GM18507 (cell line): Measurements from ENCODE around the gene CRACDL.
"Not testable (repeated sequence)": the region's sequence is repeated elsewhere in the genome, so short reads cannot be mapped to it uniquely, and the experiment has no call there.

Experiments used
- DNase-seq: peaks from one replicate; pipeline ENCODE4 v3.0.0; 2011; ENCODE audit warnings: low read depth; ENCODE audit not compliant: insufficient read length; ENCODE audit errors: extremely low spot score
- FAIRE-seq: peaks from 2 replicates; lab custom pipeline; 2011; peaks lifted over from hg19 to GRCh38; lab: Jason Lieb, UNC

The CRACDL gene

DNA sequence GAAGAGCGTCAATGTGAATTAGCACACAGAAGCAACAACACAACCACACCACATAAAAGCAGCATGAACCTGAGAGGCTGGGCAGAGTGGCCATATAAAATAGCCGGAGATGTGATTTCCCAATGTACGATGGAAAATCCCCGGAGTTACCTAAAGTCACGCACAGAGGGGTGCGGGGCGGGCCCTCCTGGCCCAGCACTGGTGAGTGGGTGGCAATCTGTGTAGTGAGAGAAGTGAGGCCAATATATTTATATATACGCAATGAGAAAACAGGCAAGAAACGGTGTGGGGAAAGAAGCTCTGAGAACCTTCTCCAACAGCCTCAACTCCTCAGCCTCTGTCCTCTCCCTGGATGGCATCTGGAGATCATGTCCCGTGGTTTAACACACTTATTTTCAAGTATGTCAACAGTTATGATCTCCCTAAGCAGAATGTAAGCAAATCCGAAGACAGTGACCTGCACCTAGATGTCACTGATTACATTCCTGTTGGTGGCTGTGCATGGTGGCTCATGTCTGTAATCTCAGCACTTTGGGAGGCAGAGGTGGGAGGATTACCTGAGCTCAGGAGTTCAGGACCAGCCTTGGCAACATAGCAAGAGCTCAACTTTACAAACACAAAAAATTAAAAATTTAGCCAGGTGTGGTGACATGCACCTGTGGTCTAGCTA is 41.6 kb downstream of the CRACDL start:
- FAIRE-seq (no peak), DNase-seq (no peak)

- FAIRE-seq, result no peak
Observed at GRCh38 chr2:98893911-98894321, 42.1 kb downstream of the CRACDL start.

DNA sequence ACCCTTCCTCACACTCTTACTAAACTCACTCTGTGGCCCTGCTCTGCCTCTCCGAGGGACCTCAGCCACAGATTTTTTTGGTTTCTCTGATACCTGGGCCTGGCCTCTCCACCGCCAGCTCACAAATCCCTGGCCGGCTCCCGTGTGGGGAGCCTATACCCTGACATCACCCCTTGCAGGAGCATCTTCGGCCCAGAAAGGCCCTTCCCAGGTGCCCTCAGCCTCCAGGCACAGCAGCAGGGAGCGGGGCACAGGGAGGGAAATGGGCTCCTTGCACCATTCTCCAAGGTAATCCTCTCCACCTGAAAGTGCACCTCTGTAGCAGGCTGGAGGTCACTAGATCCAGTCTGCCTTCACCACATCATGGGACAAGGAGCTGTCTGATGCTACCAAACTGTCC is 43.2 kb downstream of the CRACDL start:
- no peak for FAIRE-seq
- DNase-seq, result no peak

More at GRCh38 chr2:98893911-98894321, 42.1 kb downstream of the CRACDL start:
- no peak for DNase-seq

DNA sequence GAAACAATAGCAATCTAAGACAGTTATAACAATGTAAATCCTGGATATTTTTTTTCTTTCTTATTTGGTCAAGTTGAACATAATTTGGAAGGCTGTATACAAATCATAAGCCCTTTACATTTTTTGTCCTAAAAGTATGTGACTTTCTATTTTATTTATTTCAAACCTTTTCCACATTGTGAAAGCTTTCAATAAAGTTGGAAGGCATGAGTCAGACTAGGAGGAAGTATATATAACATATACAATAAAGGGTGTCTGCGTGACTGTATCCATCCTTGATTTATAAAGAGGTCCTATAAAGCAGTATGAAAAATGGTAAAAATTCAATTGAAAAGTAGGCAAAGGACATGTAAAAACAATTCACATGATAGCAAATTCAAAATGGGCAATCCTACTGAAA is 44.4 kb downstream of the CRACDL start:
- no peak for DNase-seq

DNA sequence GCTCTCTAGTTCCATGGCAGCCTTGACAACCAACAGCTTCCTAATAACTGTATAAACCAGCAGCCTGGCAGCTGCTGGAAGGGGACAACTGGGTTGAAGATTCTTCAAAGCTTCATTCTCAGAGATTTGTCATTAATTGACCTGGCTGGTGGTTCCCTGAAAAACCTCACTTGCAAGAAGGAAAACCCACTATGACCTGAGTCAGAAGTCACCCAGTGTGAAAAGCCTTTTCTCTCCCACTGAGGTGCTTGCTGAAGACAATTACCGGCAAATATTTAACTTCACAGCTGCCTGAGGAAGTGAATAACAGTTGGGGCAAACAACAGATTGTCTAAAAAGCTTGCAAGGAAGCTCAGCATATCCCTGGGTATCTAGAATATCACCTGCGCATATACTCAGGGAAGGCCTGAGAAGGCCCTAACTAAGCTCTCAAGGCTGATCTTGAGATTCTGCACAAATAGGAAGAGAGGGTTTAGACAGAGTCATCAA is 49.9 kb downstream of the CRACDL start:
- no peak for DNase-seq
- FAIRE-seq, result no peak

More for the DNA sequence above, 44.4 kb downstream of the CRACDL start:
- FAIRE-seq, result no peak

DNA sequence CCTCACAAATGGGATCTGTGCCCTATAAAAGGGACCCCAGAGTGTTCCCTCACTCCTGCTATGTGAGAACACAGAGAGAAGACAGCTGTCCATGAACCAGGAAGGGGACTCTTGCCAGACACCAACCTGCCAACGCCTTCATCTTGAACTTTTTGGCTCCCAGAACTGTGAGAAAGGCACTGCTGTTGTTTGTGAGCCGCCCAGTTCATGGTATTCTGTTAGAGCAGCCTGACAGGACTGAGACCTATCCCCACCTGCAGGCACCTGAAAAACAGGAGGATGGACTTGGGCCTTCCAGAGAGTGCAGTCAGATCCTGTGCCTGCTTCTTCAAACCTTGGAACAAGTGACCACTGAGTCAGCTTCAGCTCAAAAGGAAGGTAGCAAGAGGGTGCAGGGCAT is 51.4 kb downstream of the CRACDL start:
- FAIRE-seq, result no peak

GRCh38 chr2:98883780-98884211 is 52.2 kb downstream of the CRACDL start:
- FAIRE-seq (no peak), DNase-seq (no peak)

More for the DNA sequence above, 51.4 kb downstream of the CRACDL start:
- no peak for DNase-seq

DNA sequence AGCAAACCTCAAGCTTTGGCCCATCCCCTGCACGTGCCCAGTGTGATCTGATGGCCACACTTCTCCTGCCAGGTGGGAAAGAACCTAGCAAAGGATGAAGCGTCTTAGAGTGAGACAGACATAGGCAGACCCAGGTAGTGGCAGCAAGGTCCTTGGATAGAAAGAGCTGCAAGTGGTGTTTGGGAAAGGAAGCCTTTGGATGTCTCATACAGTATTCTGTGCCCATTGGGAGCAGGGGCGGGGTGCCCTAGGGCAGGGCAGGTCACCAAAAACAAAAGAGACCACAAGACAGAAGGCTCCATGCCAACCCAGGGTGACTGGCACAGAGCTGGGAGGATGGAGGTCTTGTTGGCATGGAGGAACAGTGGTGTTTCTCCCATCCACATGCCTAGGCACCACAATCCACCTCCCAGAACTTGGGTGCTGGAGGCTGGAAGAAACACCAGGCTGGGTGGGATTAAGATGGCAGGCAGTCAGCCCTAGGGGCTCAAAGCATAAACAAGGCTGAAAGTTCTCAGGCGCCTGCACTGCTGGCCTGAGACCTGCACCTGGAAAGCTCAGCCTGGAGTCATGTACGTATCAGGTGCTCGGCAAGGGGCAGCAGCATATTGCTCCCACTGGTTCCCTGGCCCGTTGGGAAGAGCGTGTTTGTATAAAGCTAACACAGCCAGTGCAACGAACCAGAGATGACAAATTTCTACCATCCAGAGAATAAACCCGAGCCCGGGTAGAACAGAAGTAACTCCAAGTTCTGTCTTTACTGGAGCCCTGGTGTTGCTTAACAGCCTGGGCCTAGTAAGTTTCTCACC is 52.9 kb downstream of the CRACDL start:
- FAIRE-seq, result no peak
- DNase-seq, result no peak

- FAIRE-seq, result no peak
- no peak for DNase-seq
Observed at GRCh38 chr2:98882368-98882767, 53.7 kb downstream of the CRACDL start.

DNA sequence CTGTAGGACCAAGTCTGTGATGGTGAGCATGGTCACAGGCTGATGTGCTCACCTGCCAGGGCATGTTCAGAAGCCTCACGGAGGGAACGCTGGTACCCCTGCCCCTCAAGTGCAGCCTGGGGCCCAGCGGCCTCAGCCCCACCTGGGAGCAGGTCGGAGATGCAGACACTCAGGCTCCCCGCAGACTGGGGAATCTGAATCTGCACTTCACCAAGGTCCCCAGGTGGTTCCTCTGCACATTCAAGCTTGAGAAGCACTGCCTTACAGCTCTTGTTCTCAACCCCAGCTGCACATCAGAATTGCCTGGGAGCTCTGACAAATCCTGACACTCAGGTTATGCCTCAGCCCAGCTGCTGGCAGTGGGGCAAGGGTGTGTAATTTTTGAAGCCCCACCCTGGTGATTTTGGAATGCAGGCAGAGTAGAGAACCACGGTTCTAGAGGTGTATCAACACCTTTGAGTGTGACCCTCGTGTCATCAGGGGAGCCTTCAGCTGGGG is 54.8 kb downstream of the CRACDL start:
- DNase-seq, result no peak
- no peak for FAIRE-seq

DNA sequence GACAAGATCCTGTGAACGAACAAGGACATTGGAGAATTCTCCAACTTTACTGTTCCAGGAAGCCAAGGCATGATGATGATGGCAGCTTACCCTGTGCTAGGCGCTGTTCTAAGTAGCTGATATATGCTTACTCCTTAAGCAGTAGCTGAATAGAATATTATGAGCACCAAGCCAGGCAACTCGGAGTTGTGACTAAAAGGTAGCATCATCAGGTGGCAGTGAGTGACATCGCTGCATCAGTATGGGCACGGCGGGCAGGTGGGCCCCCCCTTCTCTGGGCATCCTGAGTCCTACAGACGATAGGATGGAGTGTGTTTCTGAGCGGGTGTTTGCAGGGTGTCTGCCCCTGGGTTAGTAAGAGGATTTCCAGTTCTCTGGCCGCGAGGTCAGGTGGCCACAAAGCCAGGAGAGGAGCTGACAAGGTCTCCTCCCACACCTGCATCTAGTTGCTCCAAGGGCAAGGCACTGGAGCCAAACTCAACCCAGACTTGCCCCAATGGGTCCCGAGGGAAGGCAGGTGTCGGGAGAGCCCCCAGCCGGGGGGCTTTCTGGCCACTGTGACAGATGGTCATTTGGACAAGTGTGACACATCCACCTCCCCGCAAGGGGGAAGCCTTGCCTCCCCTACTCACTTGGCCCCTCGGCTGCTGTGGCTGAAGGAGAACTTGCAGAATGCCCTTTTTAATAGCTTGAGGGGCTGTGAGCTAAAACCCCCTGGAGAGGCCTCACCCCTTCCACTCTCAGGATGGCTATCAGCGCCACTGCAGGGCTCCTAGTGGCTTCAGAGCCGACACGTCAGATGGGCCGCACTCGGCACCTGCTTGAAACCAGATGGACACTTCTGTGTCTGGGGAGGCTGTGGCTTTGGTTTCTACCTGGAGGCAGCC is 55.5 kb downstream of the CRACDL start:
- DNase-seq (no peak), FAIRE-seq (no peak)

DNA sequence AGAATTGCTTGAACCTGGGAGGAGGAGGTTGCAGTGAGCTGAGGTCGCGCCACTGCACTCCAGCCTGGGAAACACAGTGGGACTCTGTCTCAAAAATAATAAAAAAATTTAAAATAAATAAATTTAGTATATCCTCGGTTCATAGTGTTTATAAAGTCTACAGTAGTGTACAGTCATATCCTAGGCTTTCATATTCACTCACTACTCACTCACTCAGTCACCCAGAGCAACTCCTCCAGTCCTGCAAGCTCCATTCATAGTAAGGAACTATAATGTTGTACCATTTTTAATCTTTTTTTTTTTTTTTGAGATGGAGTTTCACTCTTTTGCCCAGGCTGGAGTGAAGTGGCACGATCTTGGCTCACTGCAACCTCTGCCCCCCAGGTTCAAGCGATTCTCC is 58.4 kb downstream of the CRACDL start:
- DNase-seq, FAIRE-seq: not testable (repeated sequence)

GRCh38 chr2:98876741-98877140 is 59.3 kb downstream of the CRACDL start:
- FAIRE-seq (no peak), DNase-seq (no peak)

- no peak for DNase-seq
- FAIRE-seq, result no peak
Observed at GRCh38 chr2:98875746-98876145, 60.3 kb downstream of the CRACDL start.

DNA sequence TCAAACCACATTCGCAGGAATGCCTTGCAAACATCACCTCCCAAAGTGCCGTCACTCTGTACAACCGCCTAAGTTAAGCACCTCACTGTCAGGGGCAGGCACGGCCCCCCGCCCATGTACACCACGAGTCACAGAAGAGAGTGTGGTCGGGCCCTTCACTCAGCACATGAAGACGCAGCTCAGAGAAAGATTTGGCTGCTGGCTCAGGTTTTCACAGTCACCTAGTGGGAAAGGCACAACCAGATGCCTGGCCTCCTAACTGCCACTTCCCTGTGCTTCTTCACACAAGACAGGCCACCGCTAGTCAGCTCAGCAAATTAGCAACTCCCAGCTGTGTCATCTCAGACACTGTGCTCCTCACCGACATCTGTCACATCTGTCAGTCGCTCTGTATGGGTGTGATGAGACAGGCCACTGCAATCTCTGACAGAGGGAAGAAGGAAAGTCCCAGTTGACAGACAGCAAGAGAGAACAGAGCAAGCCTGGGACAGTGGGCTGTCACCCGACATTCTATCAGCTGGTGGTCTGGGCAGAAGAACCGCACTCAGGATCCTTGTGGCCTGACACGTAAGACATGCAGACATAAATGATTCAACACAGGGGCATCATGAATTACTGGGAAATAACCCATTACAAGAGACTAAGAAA is 60.8 kb downstream of the CRACDL start:
- DNase-seq (no peak), FAIRE-seq (no peak)

DNA sequence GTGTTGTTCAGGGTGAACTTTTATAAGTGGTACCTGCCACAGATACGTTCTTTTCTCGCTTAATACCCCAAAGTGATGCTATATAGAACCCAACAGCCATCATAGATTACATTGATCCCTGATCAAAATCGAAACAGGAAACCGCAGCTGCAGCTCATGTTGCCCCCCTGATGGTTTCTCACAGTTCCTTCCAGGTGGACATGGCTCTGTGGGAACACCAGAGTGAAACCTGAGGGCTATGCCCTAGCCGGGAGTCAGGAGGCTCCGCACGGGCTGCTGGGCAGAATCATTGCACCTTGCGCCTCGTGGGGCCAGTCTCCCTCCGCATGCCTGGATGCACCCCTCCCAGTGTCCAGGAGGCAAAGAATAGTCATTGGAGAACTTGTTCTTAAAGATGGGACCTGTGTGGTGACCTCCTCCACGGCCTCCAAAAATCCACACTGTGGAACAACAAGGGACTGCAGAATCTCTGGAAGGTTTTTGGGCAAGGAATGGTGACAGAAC is 61.8 kb downstream of the CRACDL start:
- FAIRE-seq (no peak), DNase-seq (no peak)

DNA sequence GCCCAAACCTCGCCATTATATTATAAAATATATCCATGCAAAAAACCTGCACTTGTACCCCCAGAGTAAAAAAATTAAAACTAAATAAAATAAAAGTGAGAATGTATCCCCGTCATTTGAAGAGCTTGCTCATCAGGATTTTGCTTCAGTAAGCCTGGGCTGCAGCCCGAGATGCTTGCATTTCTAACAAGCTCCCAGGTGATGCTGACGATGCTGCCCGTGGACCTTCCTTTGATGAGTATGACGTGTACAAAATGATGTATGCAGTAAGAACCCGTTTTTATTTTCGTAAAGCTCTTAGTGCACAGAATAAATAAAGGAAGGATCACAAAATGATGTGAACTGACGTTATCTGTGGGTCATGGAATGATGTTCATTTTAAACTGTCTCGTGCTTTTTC is 63.5 kb downstream of the CRACDL start:
- no peak for DNase-seq
- no peak for FAIRE-seq

DNA sequence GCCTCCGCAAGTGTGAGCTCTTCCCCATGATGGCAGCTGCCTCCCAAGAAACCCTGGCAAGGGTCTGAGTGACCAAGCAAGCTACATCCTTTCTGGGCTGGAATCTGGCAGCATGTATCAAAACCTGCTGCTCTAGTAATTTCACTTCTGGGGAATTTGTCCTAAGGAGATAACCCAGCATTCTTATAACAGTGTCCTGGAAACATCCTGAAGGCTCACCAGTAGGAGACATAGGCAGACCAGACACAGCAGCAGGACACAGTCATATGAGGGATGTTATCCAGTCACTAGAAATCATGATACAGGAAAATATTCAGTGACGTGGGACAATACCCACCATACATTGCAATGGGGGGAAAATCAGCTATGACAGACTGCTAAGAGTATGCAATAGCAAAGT is 64.5 kb downstream of the CRACDL start:
- DNase-seq, result no peak
- no peak for FAIRE-seq

GRCh38 chr2:98870516-98871158 is 65.4 kb downstream of the CRACDL start:
- DNase-seq, result no peak
- no peak for FAIRE-seq
